ENCODE results near the gene CSNK1D. TPM values are rescaled to one million over a fixed set of nuclear protein-coding genes. Genes with fewer than 3 reads are reported as not detected.
A peak's percentile ranks its signal among the peaks of the same experiment; 100 is the strongest.
"Not testable (repeated sequence)": the region's sequence is repeated elsewhere in the genome, so short reads cannot be mapped to it uniquely, and the experiment has no call there.

CSNK1D gene
- total RNA-seq, 4 donors from 2014 or later = 16.5 to 173 (median 44.6) TPM

- TF ChIP-seq CTCF (IDR thresholded peaks at IDR 0.05) (no peak), POLR2A (IDR thresholded peaks at IDR 0.05) (no peak)
- Histone ChIP-seq H3K27ac (no peak overlapping the region), H3K9me3 (no peaks in the 10 kb centered on the region), H3K36me3 (no peaks in the 10 kb centered on the region), H3K4me1 (peaks cover 0 to 4% of the 10 kb centered on the region in 2 donors), H3K27me3 (no peaks in the 10 kb centered on the region), H3K4me3 (no peak overlapping the region)
- intact Hi-C loops (cut with DNase I; ENCODE audit: low total_unique reads) = no loop called here
- DNase-seq = no peak
Measured at GRCh38 chr17:82215095-82215971, 58.2 kb downstream of the CSNK1D start.

GRCh38 chr17:82214012-82214628, 59.4 kb downstream of the CSNK1D start:
- DNase-seq = no peak
- H3K27ac ChIP-seq = no peak overlapping the region
- H3K4me1 ChIP-seq = peaks cover 0 to 4% of the 10 kb centered on the region in 2 donors
- intact Hi-C loops (cut with DNase I; ENCODE audit: low total_unique reads) = no loop called here
- H3K4me3 ChIP-seq = no peak overlapping the region
- no peaks in the 10 kb centered on the region for H3K9me3 ChIP-seq
- H3K36me3 ChIP-seq = no peaks in the 10 kb centered on the region
- no peaks in the 10 kb centered on the region for H3K27me3 ChIP-seq
- TF ChIP-seq POLR2A (IDR thresholded peaks at IDR 0.05) (no peak), CTCF (IDR thresholded peaks at IDR 0.05) (no peak)

- Histone ChIP-seq H3K27me3 (no peaks in the 10 kb centered on the region), H3K36me3 (no peaks in the 10 kb centered on the region), H3K27ac (peak overlapping the region; percentile 92 to 93), H3K9me3 (no peaks in the 10 kb centered on the region), H3K4me1 (peaks cover 0 to 4% of the 10 kb centered on the region in 2 donors), H3K4me3 (peak overlapping the region; percentile 45 to 86)
- TF ChIP-seq POLR2A (IDR thresholded peaks at IDR 0.05) = no peak
- TF ChIP-seq CTCF (IDR thresholded peaks at IDR 0.05) = no peak
- DNase-seq = peak; percentile 60 to 66
- intact Hi-C loops (cut with DNase I; ENCODE audit: low total_unique reads) = no loop called here
Measured at GRCh38 chr17:82213251-82214011, 60.1 kb downstream of the CSNK1D start.

GRCh38 chr17:82212331-82213250, 60.9 kb downstream of the CSNK1D start, which contains the start of gene CCDC57:
Gene CCDC57 (minus strand): TSS chr17:82212842. CDS start chr17:82201944, 10,898 bp downstream.
- Histone ChIP-seq H3K4me1 (peaks cover 0 to 4% of the 10 kb centered on the region in 2 donors), H3K9me3 (no peaks in the 10 kb centered on the region), H3K4me3 (peak within 1 kb of the TSS; percentile 45 to 86), H3K27me3 (no peaks in the 10 kb centered on the region), H3K27ac (peak within 1 kb of the TSS; percentile 92 to 93), H3K36me3 (no peaks in the 10 kb centered on the region)
- intact Hi-C loops (cut with DNase I; ENCODE audit: low total_unique reads) = no loop called here
- peak; percentile 66 to 81 for DNase-seq
- TF ChIP-seq POLR2A (IDR thresholded peaks at IDR 0.05) (peak in 1 of 2 donors; percentile 62), CTCF (IDR thresholded peaks at IDR 0.05) (peak in 2 of 4 experiments; percentile 22 to 25)

GRCh38 chr17:82210655-82211054, 62.8 kb downstream of the CSNK1D start:
- H3K4me3 ChIP-seq; H3K36me3 ChIP-seq; H3K9me3 ChIP-seq; H3K4me1 ChIP-seq; H3K27ac ChIP-seq; DNase-seq; intact Hi-C loops (cut with DNase I; ENCODE audit: low total_unique reads); H3K27me3 ChIP-seq: not testable (repeated sequence)
